ENCODE data around the gene SPPL2C. TPM values are rescaled to one million over a fixed set of nuclear protein-coding genes. Genes with fewer than 3 reads are reported as not detected.
"Not testable (repeated sequence)": the region's sequence is repeated elsewhere in the genome, so short reads cannot be mapped to it uniquely, and the experiment has no call there.

SPPL2C gene
- total RNA-seq, 1 donor from 2014 or later: not detected

- no peak for DNase-seq (ENCODE audit: low read depth)
- TF ChIP-seq CTCF (conservative IDR thresholded peaks at IDR 0.05; ENCODE audit: low read depth, low read length): no peak
- no peak overlapping the region for H3K4me3 ChIP-seq (ENCODE audit: low read depth, low read length)
These were observed 16.5 kb downstream of the SPPL2C start for GRCh38 chr17:45861165-45861564.

GRCh38 chr17:45862127-45862526 lies 17.4 kb downstream of the SPPL2C start:
- not testable (repeated sequence) for H3K4me3 ChIP-seq (ENCODE audit: low read depth, low read length); DNase-seq (ENCODE audit: low read depth)

- no peak for TF ChIP-seq CTCF (conservative IDR thresholded peaks at IDR 0.05; ENCODE audit: low read depth, low read length)
These were observed 19.4 kb downstream of the SPPL2C start for GRCh38 chr17:45863857-45864654.

GRCh38 chr17:45867171-45867570 lies 22.5 kb downstream of the SPPL2C start:
- DNase-seq (ENCODE audit: low read depth): no peak
- H3K4me3 ChIP-seq (ENCODE audit: low read depth, low read length): no peak overlapping the region
- TF ChIP-seq CTCF (conservative IDR thresholded peaks at IDR 0.05; ENCODE audit: low read depth, low read length): no peak

More at GRCh38 chr17:45863857-45864654, 19.4 kb downstream of the SPPL2C start:
- DNase-seq (ENCODE audit: low read depth): no peak
- no peak overlapping the region for H3K4me3 ChIP-seq (ENCODE audit: low read depth, low read length)

- H3K4me3 ChIP-seq (ENCODE audit: low read depth, low read length): no peak overlapping the region
- TF ChIP-seq CTCF (conservative IDR thresholded peaks at IDR 0.05; ENCODE audit: low read depth, low read length): no peak
- DNase-seq (ENCODE audit: low read depth): no peak
These were observed 23.0 kb downstream of the SPPL2C start for GRCh38 chr17:45867702-45868101.

- no peak overlapping the region for H3K4me3 ChIP-seq (ENCODE audit: low read depth, low read length)
- DNase-seq (ENCODE audit: low read depth): no peak
- no peak for TF ChIP-seq CTCF (conservative IDR thresholded peaks at IDR 0.05; ENCODE audit: low read depth, low read length)
These were observed 23.6 kb downstream of the SPPL2C start for GRCh38 chr17:45868276-45868675.

- TF ChIP-seq CTCF (conservative IDR thresholded peaks at IDR 0.05; ENCODE audit: low read depth, low read length): no peak
These were observed 25.1 kb downstream of the SPPL2C start for GRCh38 chr17:45869676-45870341.

More at GRCh38 chr17:45869676-45870341, 25.1 kb downstream of the SPPL2C start:
- H3K4me3 ChIP-seq (ENCODE audit: low read depth, low read length): no peak overlapping the region
- no peak for DNase-seq (ENCODE audit: low read depth)

All from epithelial cell of proximal tubule (primary cell).